Upper lobe of right lung (tissue), 1 donor: Measurements from ENCODE around the gene FCN1. TPM values are rescaled to one million over a fixed set of nuclear protein-coding genes. Genes with fewer than 3 reads are reported as not detected.

Experiments used
- ATAC-seq: fragments of 200-7000 bp; cut with Tn5 transposase; one replicate; pipeline ENCODE4 v1.9.1; 2020; ENCODE audit warnings: mild to moderate bottlenecking, moderate library complexity
- DNase-seq: peaks from one replicate; pipeline ENCODE4 v3.0.0-alpha.2; 2020
- H3K27ac ChIP-seq: fragments of 200-600 bp; one replicate; pipeline ENCODE4 v1.8.0; 2022
- H3K27me3 ChIP-seq: fragments of 200-600 bp; one replicate; pipeline ENCODE4 v1.8.0; 2022; ENCODE audit warnings: mild to moderate bottlenecking
- H3K36me3 ChIP-seq: fragments of 200-600 bp; one replicate; pipeline ENCODE4 v1.8.0; 2022
- H3K4me1 ChIP-seq: fragments of 200-600 bp; one replicate; pipeline ENCODE4 v1.8.0; 2022
- H3K4me3 ChIP-seq: fragments of 200-600 bp; one replicate; pipeline ENCODE4 v1.8.0; 2022; ENCODE audit warnings: mild to moderate bottlenecking
- H3K9me3 ChIP-seq: fragments of 200-600 bp; one replicate; pipeline ENCODE4 v1.8.0; 2022
- intact Hi-C: fragments of 100-400 bp; cut with DNase I; formaldehyde crosslinking; loops from one replicate; pipeline ENCODE4 v1.11.0; 2022
- long read RNA-seq: library from polyadenylated mRNA; unstranded; transcript quantifications from one replicate; pipeline ENCODE4 v2.0.0, GENCODE V29; 2021
- total RNA-seq: library from RNA; stranded (reverse); fragmentation: NEBNext Ultra II Directional; extraction: Animal tissue kit (Norgen Biotek cat#: 25700); gene quantifications from one replicate; pipeline ENCODE4 v1.2.1, GENCODE V29; 2021
- TF ChIP-seq, protein P1 (sequence below): fragments of 200-600 bp; IDR thresholded peaks from one replicate; pipeline ENCODE4 v1.8.0; 2022; ENCODE audit warnings: antibody characterized with exemption
- donor health status: DM: no; HTN: yes; CAD: no; lungs with severe emphysema.

FCN1 gene
- 63.0 TPM for total RNA-seq
- long read RNA-seq, transcript FCN1-201 (9 exons, 1,286 nt) = major isoform, 78 of 112 reads
- long read RNA-seq, partial matches to known transcripts = 11 of 112 reads
- long read RNA-seq, other reads (novel, unspliced or antisense) = 23 of 112 reads

- Histone ChIP-seq H3K27me3 (no peaks in the 10 kb centered on the region), H3K9me3 (no peaks in the 10 kb centered on the region), H3K36me3 (no peaks in the 10 kb centered on the region), H3K4me1 (peaks cover 5% of the 10 kb centered on the region), H3K4me3 (peak within 1 kb of the TSS; percentile 16), H3K27ac (no peak within 1 kb of the TSS)
- intact Hi-C loops = no loop called here
- TF ChIP-seq, protein P1, sequence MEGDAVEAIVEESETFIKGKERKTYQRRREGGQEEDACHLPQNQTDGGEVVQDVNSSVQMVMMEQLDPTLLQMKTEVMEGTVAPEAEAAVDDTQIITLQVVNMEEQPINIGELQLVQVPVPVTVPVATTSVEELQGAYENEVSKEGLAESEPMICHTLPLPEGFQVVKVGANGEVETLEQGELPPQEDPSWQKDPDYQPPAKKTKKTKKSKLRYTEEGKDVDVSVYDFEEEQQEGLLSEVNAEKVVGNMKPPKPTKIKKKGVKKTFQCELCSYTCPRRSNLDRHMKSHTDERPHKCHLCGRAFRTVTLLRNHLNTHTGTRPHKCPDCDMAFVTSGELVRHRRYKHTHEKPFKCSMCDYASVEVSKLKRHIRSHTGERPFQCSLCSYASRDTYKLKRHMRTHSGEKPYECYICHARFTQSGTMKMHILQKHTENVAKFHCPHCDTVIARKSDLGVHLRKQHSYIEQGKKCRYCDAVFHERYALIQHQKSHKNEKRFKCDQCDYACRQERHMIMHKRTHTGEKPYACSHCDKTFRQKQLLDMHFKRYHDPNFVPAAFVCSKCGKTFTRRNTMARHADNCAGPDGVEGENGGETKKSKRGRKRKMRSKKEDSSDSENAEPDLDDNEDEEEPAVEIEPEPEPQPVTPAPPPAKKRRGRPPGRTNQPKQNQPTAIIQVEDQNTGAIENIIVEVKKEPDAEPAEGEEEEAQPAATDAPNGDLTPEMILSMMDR = no peak
- peak; percentile 71 for ATAC-seq
- peak; percentile 60 for DNase-seq
Observed at GRCh38 chr9:134917431-134918373, at the start of gene FCN1. Gene FCN1 (minus strand): TSS chr9:134917912. CDS start chr9:134917871, 41 bp downstream.

- ATAC-seq (no peak), DNase-seq (peak; percentile 49)
- no peaks in the 10 kb centered on the region for H3K36me3 ChIP-seq
- H3K27me3 ChIP-seq = peaks cover 15% of the 10 kb centered on the region
- no peak overlapping the region for H3K27ac ChIP-seq
- TF ChIP-seq, protein P1 = no peak
- H3K9me3 ChIP-seq = no peaks in the 10 kb centered on the region
- intact Hi-C loops = no loop called here
- no peak overlapping the region for H3K4me3 ChIP-seq
- peaks cover 4% of the 10 kb centered on the region for H3K4me1 ChIP-seq
Observed at GRCh38 chr9:134966697-134967546, 49.2 kb upstream of the FCN1 start.

DNA sequence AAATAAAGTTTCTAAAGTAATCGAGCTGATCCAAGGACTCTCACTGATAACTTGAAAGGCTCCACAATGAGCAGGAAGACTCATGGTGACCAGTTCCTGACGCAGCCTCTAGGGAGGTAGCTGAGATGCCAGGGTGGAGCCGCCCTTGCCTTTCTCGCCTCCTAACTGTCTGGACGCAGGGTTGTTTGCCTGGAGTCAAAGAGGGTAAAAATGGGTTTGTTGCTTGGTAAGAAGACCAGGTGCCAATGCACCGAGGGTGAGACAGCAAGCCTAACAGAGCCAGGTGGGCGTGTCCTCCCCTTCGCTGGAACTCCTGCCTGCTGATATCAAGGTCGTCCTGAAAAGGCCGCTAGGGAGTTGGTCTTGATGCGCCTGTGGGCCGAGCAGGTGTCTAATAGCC, 48.6 kb upstream of the FCN1 start:
- H3K9me3 ChIP-seq = no peaks in the 10 kb centered on the region
- peak; percentile 31 for DNase-seq
- H3K27me3 ChIP-seq = peaks cover 12% of the 10 kb centered on the region
- no peaks in the 10 kb centered on the region for H3K36me3 ChIP-seq
- ATAC-seq = no peak
- peaks cover 4% of the 10 kb centered on the region for H3K4me1 ChIP-seq
- H3K4me3 ChIP-seq = no peak overlapping the region
- no peak overlapping the region for H3K27ac ChIP-seq
- TF ChIP-seq, protein P1 = no peak
- intact Hi-C loops = no loop called here

- TF ChIP-seq, protein P1 = no peak
- peak; percentile 37 for DNase-seq
- intact Hi-C loops = no loop called here
Observed at GRCh38 chr9:134965851-134966250, 48.1 kb upstream of the FCN1 start.

DNA sequence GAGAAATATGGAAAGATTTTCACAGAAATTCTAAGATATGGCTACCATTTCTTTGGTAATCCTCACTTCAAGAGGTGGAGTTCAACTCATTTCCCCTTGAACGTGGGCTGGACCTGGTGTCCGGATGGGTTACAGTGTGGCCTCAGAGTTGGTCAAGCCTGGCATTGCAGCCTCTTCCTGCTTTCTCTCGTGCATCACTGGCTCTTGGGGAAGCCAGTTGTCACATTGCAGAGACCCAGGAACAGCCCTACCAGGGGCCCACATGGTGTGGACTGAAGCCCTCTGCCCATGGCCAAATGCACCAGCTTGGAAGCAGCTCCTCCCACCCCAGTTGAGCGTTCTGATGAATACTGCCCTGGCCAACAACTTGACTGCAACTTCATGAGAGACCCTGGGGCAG, 47.7 kb upstream of the FCN1 start:
- TF ChIP-seq, protein P1 = no peak
- intact Hi-C loops = no loop called here
- H3K4me1 ChIP-seq = peaks cover 4% of the 10 kb centered on the region
- H3K4me3 ChIP-seq = no peak overlapping the region
- no peaks in the 10 kb centered on the region for H3K9me3 ChIP-seq
- peaks cover 10% of the 10 kb centered on the region for H3K27me3 ChIP-seq
- peak; percentile 61 for DNase-seq
- no peaks in the 10 kb centered on the region for H3K36me3 ChIP-seq
- peak; percentile 63 for ATAC-seq
- H3K27ac ChIP-seq = no peak overlapping the region

More at GRCh38 chr9:134965851-134966250, 48.1 kb upstream of the FCN1 start:
- H3K36me3 ChIP-seq = no peaks in the 10 kb centered on the region
- H3K27me3 ChIP-seq = peaks cover 10% of the 10 kb centered on the region
- H3K4me1 ChIP-seq = peaks cover 4% of the 10 kb centered on the region
- H3K4me3 ChIP-seq = no peak overlapping the region
- H3K27ac ChIP-seq = no peak overlapping the region
- no peaks in the 10 kb centered on the region for H3K9me3 ChIP-seq
- ATAC-seq = no peak
